ENCODE data around the gene CCDC192.

Gene CCDC192

GRCh38 chr5:127761869-127762268 lies 58.7 kb downstream of the CCDC192 start:
- Histone ChIP-seq H3F3A (ENCODE audit: insufficient read depth) (no peaks in the 10 kb centered on the region), H3K79me2 (ENCODE audit: insufficient read depth, low read length) (no peaks in the 10 kb centered on the region), H3K9me2 (replicated peaks; ENCODE audit: insufficient read depth, low read length) (no peaks in the 10 kb centered on the region), H2AFZ (ENCODE audit: low read depth, low read length, severe bottlenecking) (no peak overlapping the region), H3K9me3 (ENCODE audit: insufficient read depth, low read length) (no peaks in the 10 kb centered on the region), H3K27ac (ENCODE audit: low read depth, low read length) (no peak overlapping the region), H3K9ac (ENCODE audit: low read length) (no peak overlapping the region), H3K27me3 (ENCODE audit: low read length) (no peaks in the 10 kb centered on the region), H3K36me3 (ENCODE audit: low read length) (no peaks in the 10 kb centered on the region), H4K20me1 (ENCODE audit: low read depth, low read length) (no peaks in the 10 kb centered on the region), H3K4me2 (ENCODE audit: low read depth, low read length, poor library complexity, severe bottlenecking) (no peak overlapping the region), H3K4me3 (ENCODE audit: insufficient read depth, low read length, poor library complexity, severe bottlenecking) (no peak overlapping the region)
- TF ChIP-seq CTCF (IDR thresholded peaks at IDR 0.05; ENCODE audit: insufficient read depth, low read length, poor library complexity, severe bottlenecking) (no peak), EZH2phosphoT487 (conservative IDR thresholded peaks at IDR 0.05; ENCODE audit: low read length) (no peak)

- H3F3A ChIP-seq (ENCODE audit: insufficient read depth), result no peaks in the 10 kb centered on the region
- H3K27me3 ChIP-seq (ENCODE audit: low read length), result no peaks in the 10 kb centered on the region
- H3K4me3 ChIP-seq (ENCODE audit: insufficient read depth, low read length, poor library complexity, severe bottlenecking), result no peak overlapping the region
- no peak overlapping the region for H3K9ac ChIP-seq (ENCODE audit: low read length)
- no peak overlapping the region for H2AFZ ChIP-seq (ENCODE audit: low read depth, low read length, severe bottlenecking)
- no peaks in the 10 kb centered on the region for H3K36me3 ChIP-seq (ENCODE audit: low read length)
- TF ChIP-seq EZH2phosphoT487 (conservative IDR thresholded peaks at IDR 0.05; ENCODE audit: low read length) (no peak), CTCF (IDR thresholded peaks at IDR 0.05; ENCODE audit: insufficient read depth, low read length, poor library complexity, severe bottlenecking) (no peak)
- no peak overlapping the region for H3K27ac ChIP-seq (ENCODE audit: low read depth, low read length)
- H3K4me2 ChIP-seq (ENCODE audit: low read depth, low read length, poor library complexity, severe bottlenecking), result no peak overlapping the region
- no peaks in the 10 kb centered on the region for H3K9me3 ChIP-seq (ENCODE audit: insufficient read depth, low read length)
- no peaks in the 10 kb centered on the region for H4K20me1 ChIP-seq (ENCODE audit: low read depth, low read length)
- no peaks in the 10 kb centered on the region for H3K79me2 ChIP-seq (ENCODE audit: insufficient read depth, low read length)
- no peaks in the 10 kb centered on the region for H3K9me2 ChIP-seq (replicated peaks; ENCODE audit: insufficient read depth, low read length)
These were observed 59.2 kb downstream of the CCDC192 start for GRCh38 chr5:127762412-127762811.

DNA sequence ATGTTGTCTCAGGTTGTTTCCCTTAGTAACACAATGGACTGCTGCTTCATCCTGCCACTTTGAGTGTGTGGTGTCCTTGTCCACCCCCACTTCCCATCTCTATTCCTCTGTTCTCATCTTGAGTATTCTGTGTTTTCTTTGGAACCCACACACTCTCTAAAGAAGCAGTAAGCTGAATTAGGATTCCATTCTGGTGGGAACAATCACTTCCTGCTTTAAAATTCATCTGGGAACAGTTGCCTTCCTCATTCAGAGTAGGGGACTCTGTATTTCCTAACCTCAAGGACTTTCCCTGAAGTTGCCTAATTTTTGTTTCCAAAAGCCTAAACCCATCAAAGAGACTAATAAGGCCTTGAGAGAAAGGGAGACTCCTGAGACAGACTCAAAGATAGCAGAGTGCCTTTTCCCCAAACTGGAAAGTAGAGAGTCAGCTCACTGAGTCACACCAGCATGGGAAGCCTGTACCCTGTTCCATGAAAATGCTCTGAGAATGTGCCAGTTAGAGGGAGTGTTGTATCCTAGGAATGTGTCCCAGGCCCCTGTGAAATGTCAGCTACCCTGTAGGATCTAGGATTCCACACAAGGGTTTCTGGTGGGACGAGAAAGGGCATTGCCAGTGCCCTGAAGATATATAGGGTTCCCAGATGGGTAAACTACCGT lies 63.6 kb downstream of the CCDC192 start:
- H3K36me3 ChIP-seq (ENCODE audit: low read length), result no peaks in the 10 kb centered on the region
- no peaks in the 10 kb centered on the region for H3K27me3 ChIP-seq (ENCODE audit: low read length)
- no peak overlapping the region for H3K4me3 ChIP-seq (ENCODE audit: insufficient read depth, low read length, poor library complexity, severe bottlenecking)
- no peak overlapping the region for H3K27ac ChIP-seq (ENCODE audit: low read depth, low read length)
- no peak overlapping the region for H2AFZ ChIP-seq (ENCODE audit: low read depth, low read length, severe bottlenecking)
- no peaks in the 10 kb centered on the region for H3F3A ChIP-seq (ENCODE audit: insufficient read depth)
- TF ChIP-seq CTCF (IDR thresholded peaks at IDR 0.05; ENCODE audit: insufficient read depth, low read length, poor library complexity, severe bottlenecking) (no peak), EZH2phosphoT487 (conservative IDR thresholded peaks at IDR 0.05; ENCODE audit: low read length) (no peak)
- H3K9ac ChIP-seq (ENCODE audit: low read length), result no peak overlapping the region
- no peaks in the 10 kb centered on the region for H3K79me2 ChIP-seq (ENCODE audit: insufficient read depth, low read length)
- H3K9me3 ChIP-seq (ENCODE audit: insufficient read depth, low read length), result no peaks in the 10 kb centered on the region
- H3K4me2 ChIP-seq (ENCODE audit: low read depth, low read length, poor library complexity, severe bottlenecking), result no peak overlapping the region
- H4K20me1 ChIP-seq (ENCODE audit: low read depth, low read length), result no peaks in the 10 kb centered on the region
- no peaks in the 10 kb centered on the region for H3K9me2 ChIP-seq (replicated peaks; ENCODE audit: insufficient read depth, low read length)

Data from SU-DHL-6 (cell line).